Keratinocyte (primary cell): Measurements from ENCODE around the gene PLCXD1. TPM values are rescaled to one million over a fixed set of nuclear protein-coding genes. Genes with fewer than 3 reads are reported as not detected.
A peak's percentile ranks its signal among the peaks of the same experiment; 100 is the strongest.
"Not testable (repeated sequence)": the region's sequence is repeated elsewhere in the genome, so short reads cannot be mapped to it uniquely, and the experiment has no call there.

Source experiments
- DNase-seq: peaks from one replicate; pipeline ENCODE4 v3.0.0-alpha.2; 2011; ENCODE audit warnings: low read depth, missing footprints, low spot score
- FAIRE-seq: peaks from 2 replicates; lab custom pipeline; 2011; peaks lifted over from hg19 to GRCh38; lab: Jason Lieb, UNC
- H2AFZ ChIP-seq: 2 replicates; pipeline ENCODE4 v1.6.0; 2012; ENCODE audit warnings: low read length, control low read depth, inconsistent platforms; ENCODE audit not compliant: control insufficient read depth
- H3K27ac ChIP-seq: 2 replicates; pipeline ENCODE4 v1.5.1; 2011; ENCODE audit warnings: low read length; ENCODE audit not compliant: control insufficient read depth, insufficient read depth
- H3K27me3 ChIP-seq: 3 replicates; pipeline ENCODE4 v1.6.0; 2011; ENCODE audit warnings: low read length; ENCODE audit not compliant: control insufficient read depth, insufficient read depth; ENCODE audit errors: extremely low read depth
- H3K36me3 ChIP-seq, 2 experiments: 2 replicates in 1 of 2; 3 replicates in 1 of 2; pipeline ENCODE4 v1.5.1; 2011; ENCODE audit warnings: low read length in 2 of 2, mild to moderate bottlenecking in 1 of 2; ENCODE audit not compliant: control insufficient read depth in 2 of 2, insufficient read depth in 2 of 2; ENCODE audit errors: extremely low read depth in 1 of 2
- H3K4me1 ChIP-seq: 3 replicates; pipeline ENCODE4 v1.5.1; 2011; ENCODE audit warnings: low read length; ENCODE audit not compliant: control insufficient read depth, insufficient read depth; ENCODE audit errors: extremely low read depth
- H3K4me2 ChIP-seq: 3 replicates; pipeline ENCODE4 v1.6.0; 2011; ENCODE audit warnings: low read depth, low read length; ENCODE audit not compliant: control insufficient read depth, insufficient read depth; ENCODE audit errors: extremely low read depth
- H3K4me3 ChIP-seq, 3 experiments: fragments of 200-600 bp in 1 of 3; sonication (generic) in 1 of 3; 2 replicates in 2 of 3; 3 replicates in 1 of 3; pipeline ENCODE4 v1.5.1; 2011 to 2016; ENCODE audit warnings: low read length in 3 of 3, mild to moderate bottlenecking in 3 of 3, control low read depth in 2 of 3, inconsistent platforms in 1 of 3, low read depth in 1 of 3, mixed read lengths in 1 of 3, mixed run types in 1 of 3, moderate library complexity in 1 of 3; ENCODE audit not compliant: control insufficient read depth in 2 of 3, insufficient read depth in 2 of 3; ENCODE audit errors: extremely low read depth in 1 of 3
- H3K79me2 ChIP-seq: 2 replicates; pipeline ENCODE4 v1.6.0; 2012; ENCODE audit warnings: low read length; ENCODE audit not compliant: control insufficient read depth, insufficient read depth
- H3K9ac ChIP-seq: 3 replicates; pipeline ENCODE4 v1.6.0; 2011; ENCODE audit warnings: low read length; ENCODE audit not compliant: control insufficient read depth, insufficient read depth; ENCODE audit errors: extremely low read depth
- H3K9me1 ChIP-seq: 3 replicates; pipeline ENCODE4 v1.6.0; 2011; ENCODE audit warnings: low read length; ENCODE audit not compliant: control insufficient read depth, insufficient read depth; ENCODE audit errors: extremely low read depth
- H3K9me3 ChIP-seq: 2 replicates; pipeline ENCODE4 v1.5.1; 2012; ENCODE audit warnings: low read depth, low read length; ENCODE audit not compliant: control insufficient read depth
- H4K20me1 ChIP-seq: 3 replicates; pipeline ENCODE4 v1.6.0; 2011; ENCODE audit warnings: low read length; ENCODE audit not compliant: control insufficient read depth, insufficient read depth; ENCODE audit errors: extremely low read depth
- CTCF ChIP-seq, 3 experiments: IDR thresholded peaks in 1 of 3; conservative IDR thresholded peaks in 1 of 3; optimal IDR thresholded peaks in 1 of 3; 2 replicates in 2 of 3; 3 replicates in 1 of 3; pipeline versions ENCODE3 to v1.5.1; 2011; ENCODE audit warnings: low read length in 3 of 3, mild to moderate bottlenecking in 3 of 3, moderate library complexity in 2 of 3, control low read depth in 1 of 3, inconsistent platforms in 1 of 3; ENCODE audit not compliant: insufficient read depth in 2 of 3; ENCODE audit errors: extremely low read depth in 1 of 3
- EZH2 ChIP-seq: IDR thresholded peaks from one replicate; pipeline ENCODE4 v1.6.1; 2012; ENCODE audit warnings: inconsistent platforms, mild to moderate bottlenecking, low read length, moderate library complexity
- dilution Hi-C: fragments of 300-500 bp; cut with MboI; formaldehyde crosslinking; loops from one replicate; pipeline ENCODE4 v1.7.0; 2020; ENCODE audit warnings: low sequenced_read_pairs; ENCODE audit not compliant: extremely low pct_ligation_motif_present
- polyA minus RNA-seq, 3 experiments: library from RNA; depleted of rRNA, polyadenylated mRNA; stranded (reverse); fragments of >200 nt; gene quantifications; 1 replicate in 1 of 3; 2 replicates in 1 of 3; 3 replicates in 1 of 3; pipeline ENCODE4 v1.2.3, GENCODE V29; 2011
- polyA plus RNA-seq, 5 experiments: library from polyadenylated mRNA; depleted of rRNA in 3 of 5; stranded (reverse) in 3 of 5; stranded (forward) in 1 of 5; unstranded in 1 of 5; fragments of >200 nt; gene quantifications; 1 replicate in 1 of 5; 2 replicates in 3 of 5; 3 replicates in 1 of 5; pipeline versions ENCODE4 v1.2.1 to v1.2.3, GENCODE V29; 2011 to 2012; ENCODE audit warnings: missing spikeins in 2 of 5, low read depth in 1 of 5, low replicate concordance in 1 of 5

The PLCXD1 gene
- polyA plus RNA-seq (6.3 to 7.1 TPM (median 6.5 TPM) in 3 replicates), polyA minus RNA-seq (10.5 to 31.5 TPM (median 12.1 TPM) in 3 replicates)
- 29.2 TPM for polyA plus RNA-seq (2011; ENCODE audit: low read depth)
- polyA plus RNA-seq (2011; cell fraction: cytosol; rRNA removed): 2.7 and 3.9 TPM in 2 replicates
- 9.7 and 13.2 TPM in 2 replicates for polyA plus RNA-seq (2011; cell fraction: nucleus; rRNA removed)
- polyA plus RNA-seq (2012; ENCODE audit: low replicate concordance): 7.6 and 37.3 TPM in 2 replicates
- 9.6 TPM for polyA minus RNA-seq (2011; cell fraction: cytosol; rRNA and poly(A)+ RNA removed)
- 8.2 and 13.7 TPM in 2 replicates for polyA minus RNA-seq (2011; cell fraction: nucleus; rRNA and poly(A)+ RNA removed)

GRCh38 chrX:281166-281999 is at the start of gene PLCXD1:
TSS of gene PLCXD1 (plus strand) at chrX:281381. CDS start at chrX:284188, 2,807 bp downstream.
- H3K36me3 ChIP-seq: peaks cover 1 to 17% of the 10 kb centered on the region in 2 experiments
- DNase-seq: no peak
- H4K20me1 ChIP-seq: no peaks in the 10 kb centered on the region
- peaks cover 3% of the 10 kb centered on the region for H3K4me1 ChIP-seq
- H3K79me2 ChIP-seq: peaks cover 5% of the 10 kb centered on the region
- dilution Hi-C loops: no loop called here
- peak within 1 kb of the TSS in 2 of 3 experiments; percentile 19 to 43 for H3K4me3 ChIP-seq
- peak within 1 kb of the TSS; percentile 59 for H3K4me2 ChIP-seq
- no peaks in the 10 kb centered on the region for H3K27me3 ChIP-seq
- peak within 1 kb of the TSS; percentile 65 for H2AFZ ChIP-seq
- no peak within 1 kb of the TSS for H3K27ac ChIP-seq
- peak within 1 kb of the TSS; percentile 46 for H3K9ac ChIP-seq
- FAIRE-seq: no peak
- TF ChIP-seq CTCF (optimal IDR thresholded peaks at IDR 0.05 in 1 of 3, IDR thresholded peaks at IDR 0.05 in 1 of 3, conservative IDR thresholded peaks at IDR 0.05 in 1 of 3; ENCODE audit: extremely low read depth in 1 of 3, insufficient read depth in 2 of 3, low read length in 3 of 3) (no peak), EZH2 (no peak)
- H3K9me3 ChIP-seq: peaks cover 5% of the 10 kb centered on the region
- no peaks in the 10 kb centered on the region for H3K9me1 ChIP-seq

- dilution Hi-C loops: not testable (repeated sequence)
Measured at GRCh38 chrX:231637-232277, 49.4 kb upstream of the PLCXD1 start.

GRCh38 chrX:232278-232655 is 48.9 kb upstream of the PLCXD1 start:
- FAIRE-seq, H4K20me1 ChIP-seq, H3K9ac ChIP-seq, H3K9me1 ChIP-seq, dilution Hi-C loops, DNase-seq, H3K4me2 ChIP-seq, H3K27me3 ChIP-seq, H3K4me3 ChIP-seq, H3K36me3 ChIP-seq, H3K9me3 ChIP-seq, H3K27ac ChIP-seq, H3K79me2 ChIP-seq, H3K4me1 ChIP-seq, H2AFZ ChIP-seq: not testable (repeated sequence)

More at GRCh38 chrX:231637-232277, 49.4 kb upstream of the PLCXD1 start:
- H3K27ac ChIP-seq, H3K27me3 ChIP-seq, H3K9me3 ChIP-seq, H2AFZ ChIP-seq, H3K9ac ChIP-seq, FAIRE-seq, H3K36me3 ChIP-seq, DNase-seq, H3K9me1 ChIP-seq, H3K79me2 ChIP-seq, H3K4me2 ChIP-seq, H3K4me3 ChIP-seq, H3K4me1 ChIP-seq, H4K20me1 ChIP-seq: not testable (repeated sequence)

- H3K27ac ChIP-seq, H4K20me1 ChIP-seq, H3K9me3 ChIP-seq, H3K27me3 ChIP-seq, DNase-seq, H3K9me1 ChIP-seq, H3K79me2 ChIP-seq, H3K4me1 ChIP-seq, H3K36me3 ChIP-seq, H2AFZ ChIP-seq, H3K9ac ChIP-seq, FAIRE-seq, H3K4me3 ChIP-seq, dilution Hi-C loops, H3K4me2 ChIP-seq: not testable (repeated sequence)
Measured at GRCh38 chrX:236201-236600, 45.0 kb upstream of the PLCXD1 start.
